Astrocyte (in vitro differentiated cells and primary cell): ENCODE measurements around the gene ZFPM1. TPM values are rescaled to one million over a fixed set of nuclear protein-coding genes. Genes with fewer than 3 reads are reported as not detected.

Source experiments
- DNase-seq: peaks from one replicate; pipeline ENCODE4 v3.0.0-alpha.2; 2010; ENCODE audit warnings: low read depth
- FAIRE-seq: peaks from 2 replicates; lab custom pipeline; 2011; peaks lifted over from hg19 to GRCh38; lab: Jason Lieb, UNC
- H2AFZ ChIP-seq: 2 replicates; pipeline ENCODE4 v1.6.0; 2012; ENCODE audit warnings: low read depth, low read length, inconsistent platforms
- H3K27ac ChIP-seq: 2 replicates; pipeline ENCODE4 v1.5.1; 2011; ENCODE audit warnings: low read depth, low read length, inconsistent platforms
- H3K27me3 ChIP-seq: 2 replicates; pipeline ENCODE4 v1.6.0; 2011; ENCODE audit warnings: low read length, inconsistent platforms; ENCODE audit not compliant: insufficient read depth
- H3K36me3 ChIP-seq: 2 replicates; pipeline ENCODE4 v1.5.1; 2011; ENCODE audit warnings: low read length, inconsistent platforms; ENCODE audit not compliant: insufficient read depth
- H3K4me1 ChIP-seq: 2 replicates; pipeline ENCODE4 v1.5.1; 2011; ENCODE audit warnings: low read length, inconsistent platforms; ENCODE audit not compliant: insufficient read depth
- H3K4me2 ChIP-seq: 2 replicates; pipeline ENCODE4 v1.6.0; 2012; ENCODE audit warnings: low read length, inconsistent platforms
- H3K4me3 ChIP-seq: 2 replicates; pipeline ENCODE4 v1.5.1; 2011; ENCODE audit warnings: low read depth, mild to moderate bottlenecking, low read length, inconsistent platforms; ENCODE audit not compliant: insufficient read depth
- H3K79me2 ChIP-seq: 2 replicates; pipeline ENCODE4 v1.6.0; 2012; ENCODE audit warnings: mild to moderate bottlenecking, low read length, inconsistent platforms; ENCODE audit not compliant: insufficient read depth
- H3K9ac ChIP-seq: 2 replicates; pipeline ENCODE4 v1.6.0; 2012; ENCODE audit warnings: mild to moderate bottlenecking, low read length, inconsistent platforms
- H3K9me3 ChIP-seq: 2 replicates; pipeline ENCODE4 v1.5.1; 2012; ENCODE audit warnings: low read depth, mild to moderate bottlenecking, low read length, inconsistent platforms; ENCODE audit not compliant: insufficient read depth
- H4K20me1 ChIP-seq: 2 replicates; pipeline ENCODE4 v1.6.0; 2012; ENCODE audit warnings: low read length, inconsistent platforms; ENCODE audit not compliant: insufficient read depth
- H3K27ac Mint-ChIP-seq: one replicate; pipeline ENCODE4 v1.8.0; 2021; ENCODE audit warnings: mild to moderate bottlenecking, mixed read lengths; ENCODE audit not compliant: unreplicated experiment
- H3K27me3 Mint-ChIP-seq: one replicate; pipeline ENCODE4 v1.8.0; 2021; ENCODE audit warnings: low read depth, mixed read lengths; ENCODE audit not compliant: unreplicated experiment
- H3K36me3 Mint-ChIP-seq: one replicate; pipeline ENCODE4 v1.8.0; 2021; ENCODE audit warnings: low read depth, mixed read lengths; ENCODE audit not compliant: unreplicated experiment
- H3K4me1 Mint-ChIP-seq: one replicate; pipeline ENCODE4 v1.8.0; 2021; ENCODE audit warnings: low read depth, mixed read lengths; ENCODE audit not compliant: unreplicated experiment
- H3K4me3 Mint-ChIP-seq: one replicate; pipeline ENCODE4 v1.8.0; 2021; ENCODE audit warnings: mild to moderate bottlenecking, moderate library complexity, mixed read lengths; ENCODE audit not compliant: unreplicated experiment
- H3K9me3 Mint-ChIP-seq: one replicate; pipeline ENCODE4 v1.8.0; 2021; ENCODE audit warnings: mild to moderate bottlenecking, mixed read lengths; ENCODE audit not compliant: unreplicated experiment
- EZH2 ChIP-seq: IDR thresholded peaks from 2 replicates; pipeline ENCODE4 v1.6.1; 2012; ENCODE audit warnings: mild to moderate bottlenecking, low read length, inconsistent platforms; ENCODE audit not compliant: insufficient read depth
- total RNA-seq: library from RNA; stranded (reverse); gene quantifications from 2 replicates; pipeline ENCODE4 v1.2.1, GENCODE V29; 2021
- TF ChIP-seq, protein P1 (sequence below): IDR thresholded peaks from 2 replicates; pipeline ENCODE4 v1.5.1; 2011; ENCODE audit warnings: low read depth, mild to moderate bottlenecking, inconsistent platforms, low read length, moderate library complexity; ENCODE audit not compliant: insufficient read depth

The ZFPM1 gene
- total RNA-seq, 1 donor from 2014 or later, result 8.6 TPM

DNA sequence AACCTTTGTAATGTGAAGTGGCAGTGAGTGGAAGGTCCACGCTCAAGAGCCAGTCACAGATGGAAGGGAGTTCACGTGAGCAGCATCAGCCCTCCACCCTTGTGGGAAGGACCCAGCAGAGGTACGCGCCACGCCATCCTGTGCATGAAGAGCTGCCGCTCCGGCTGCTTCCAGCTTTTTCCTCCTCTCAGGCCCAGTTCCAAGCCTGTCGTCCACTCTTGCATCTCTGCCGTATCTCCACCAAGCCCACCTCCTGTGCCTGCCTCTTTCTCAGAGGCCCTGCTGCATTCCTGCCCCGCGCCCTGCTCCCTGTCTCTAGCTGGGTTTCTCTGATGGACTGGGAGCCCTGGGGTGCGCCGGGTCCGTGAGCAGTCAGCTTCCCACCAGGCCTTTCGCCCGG is 127.3 kb downstream of the ZFPM1 start:
- Histone ChIP-seq H3K79me2 (peaks cover 97% of the 10 kb centered on the region), H3K36me3 (peaks cover 19% of the 10 kb centered on the region), H3K27ac (no peak overlapping the region), H3K27me3 (no peaks in the 10 kb centered on the region), H3K9ac (no peak overlapping the region), H3K4me2 (no peak overlapping the region), H2AFZ (no peak overlapping the region), H4K20me1 (peaks cover 90% of the 10 kb centered on the region), H3K4me3 (no peak overlapping the region), H3K9me3 (no peaks in the 10 kb centered on the region), H3K4me1 (no peaks in the 10 kb centered on the region)
- no peaks in the 10 kb centered on the region for H3K4me1 Mint-ChIP-seq
- no peaks in the 10 kb centered on the region for H3K27me3 Mint-ChIP-seq
- H3K9me3 Mint-ChIP-seq, result no peaks in the 10 kb centered on the region
- FAIRE-seq (no peak), DNase-seq (no peak)
- H3K36me3 Mint-ChIP-seq, result peaks cover 10% of the 10 kb centered on the region
- TF ChIP-seq, protein P1, sequence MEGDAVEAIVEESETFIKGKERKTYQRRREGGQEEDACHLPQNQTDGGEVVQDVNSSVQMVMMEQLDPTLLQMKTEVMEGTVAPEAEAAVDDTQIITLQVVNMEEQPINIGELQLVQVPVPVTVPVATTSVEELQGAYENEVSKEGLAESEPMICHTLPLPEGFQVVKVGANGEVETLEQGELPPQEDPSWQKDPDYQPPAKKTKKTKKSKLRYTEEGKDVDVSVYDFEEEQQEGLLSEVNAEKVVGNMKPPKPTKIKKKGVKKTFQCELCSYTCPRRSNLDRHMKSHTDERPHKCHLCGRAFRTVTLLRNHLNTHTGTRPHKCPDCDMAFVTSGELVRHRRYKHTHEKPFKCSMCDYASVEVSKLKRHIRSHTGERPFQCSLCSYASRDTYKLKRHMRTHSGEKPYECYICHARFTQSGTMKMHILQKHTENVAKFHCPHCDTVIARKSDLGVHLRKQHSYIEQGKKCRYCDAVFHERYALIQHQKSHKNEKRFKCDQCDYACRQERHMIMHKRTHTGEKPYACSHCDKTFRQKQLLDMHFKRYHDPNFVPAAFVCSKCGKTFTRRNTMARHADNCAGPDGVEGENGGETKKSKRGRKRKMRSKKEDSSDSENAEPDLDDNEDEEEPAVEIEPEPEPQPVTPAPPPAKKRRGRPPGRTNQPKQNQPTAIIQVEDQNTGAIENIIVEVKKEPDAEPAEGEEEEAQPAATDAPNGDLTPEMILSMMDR, result no peak
- no peak for TF ChIP-seq EZH2
- no peak overlapping the region for H3K4me3 Mint-ChIP-seq
- H3K27ac Mint-ChIP-seq, result no peak overlapping the region

DNA sequence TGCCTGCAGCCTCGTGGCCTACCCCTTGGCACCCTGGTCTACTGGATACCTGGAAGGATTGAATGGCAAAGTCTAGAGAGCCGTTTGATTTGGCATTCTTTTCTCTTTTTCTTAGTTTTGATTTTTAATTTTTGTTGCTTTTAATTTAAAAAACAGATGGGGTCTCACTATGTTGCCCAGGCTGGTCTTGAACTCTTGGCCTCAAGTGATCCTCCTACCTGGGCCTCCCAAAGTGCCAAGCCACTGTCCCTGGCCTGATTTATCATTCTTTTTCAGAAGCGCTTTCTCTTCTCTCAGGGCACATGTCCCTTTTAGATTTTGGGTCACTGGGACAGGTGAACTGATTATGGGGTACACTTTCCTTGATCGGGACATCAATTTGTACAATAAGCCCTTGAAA is 128.0 kb downstream of the ZFPM1 start:
- H3K27ac ChIP-seq, result no peak overlapping the region
- H3K4me2 ChIP-seq, result no peak overlapping the region
- DNase-seq (no peak), FAIRE-seq (no peak)
- no peaks in the 10 kb centered on the region for H3K27me3 ChIP-seq
- peaks cover 10% of the 10 kb centered on the region for H3K36me3 Mint-ChIP-seq
- no peaks in the 10 kb centered on the region for H3K27me3 Mint-ChIP-seq
- TF ChIP-seq EZH2, result no peak
- no peak overlapping the region for H2AFZ ChIP-seq
- H4K20me1 ChIP-seq, result peaks cover 91% of the 10 kb centered on the region
- no peaks in the 10 kb centered on the region for H3K9me3 Mint-ChIP-seq
- H3K79me2 ChIP-seq, result peaks cover 97% of the 10 kb centered on the region
- no peak overlapping the region for H3K27ac Mint-ChIP-seq
- no peaks in the 10 kb centered on the region for H3K4me1 ChIP-seq
- H3K9me3 ChIP-seq, result no peaks in the 10 kb centered on the region
- no peak overlapping the region for H3K4me3 ChIP-seq
- no peaks in the 10 kb centered on the region for H3K4me1 Mint-ChIP-seq
- no peak overlapping the region for H3K4me3 Mint-ChIP-seq
- peaks cover 18% of the 10 kb centered on the region for H3K36me3 ChIP-seq
- no peak overlapping the region for H3K9ac ChIP-seq

DNA sequence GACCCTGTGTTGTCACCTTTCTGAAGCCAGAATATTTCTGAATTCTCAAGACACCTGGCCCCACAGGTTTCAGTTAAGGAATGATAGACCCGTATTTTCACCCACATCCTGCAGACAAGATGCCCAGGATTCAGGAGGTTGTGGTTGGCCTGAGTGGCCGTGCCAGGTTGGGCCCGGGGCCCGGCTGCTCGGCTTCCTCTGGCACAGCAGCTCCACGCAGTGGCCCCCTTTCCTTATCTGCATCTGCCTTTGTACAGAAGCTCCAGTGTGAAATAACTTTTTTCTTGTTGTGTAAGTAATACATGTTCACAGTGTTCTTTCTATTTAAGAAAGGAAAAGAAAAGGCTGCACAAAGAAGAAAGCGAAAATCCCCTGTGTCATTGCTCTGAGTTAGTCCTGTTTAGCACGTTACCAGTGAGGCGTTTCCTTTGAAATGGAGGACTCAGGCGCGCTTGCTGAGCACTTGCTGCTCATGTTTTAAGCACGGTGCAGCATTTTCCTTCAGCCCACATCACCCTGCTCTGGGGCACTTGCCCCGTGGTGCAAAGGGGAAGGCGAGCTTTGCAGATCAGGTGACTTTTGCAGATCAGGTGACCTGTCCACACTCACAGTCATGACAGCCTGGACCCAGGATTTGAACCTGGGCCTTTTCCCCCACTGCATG is 130.0 kb downstream of the ZFPM1 start:
- FAIRE-seq (no peak), DNase-seq (no peak)
- no peak overlapping the region for H3K4me3 Mint-ChIP-seq
- H3K4me2 ChIP-seq, result no peak overlapping the region
- no peak overlapping the region for H3K4me3 ChIP-seq
- H3K4me1 ChIP-seq, result no peaks in the 10 kb centered on the region
- no peak overlapping the region for H3K27ac ChIP-seq
- peaks cover 87% of the 10 kb centered on the region for H4K20me1 ChIP-seq
- H3K9me3 Mint-ChIP-seq, result no peaks in the 10 kb centered on the region
- H3K9me3 ChIP-seq, result no peaks in the 10 kb centered on the region
- H3K36me3 Mint-ChIP-seq, result peaks cover 16% of the 10 kb centered on the region
- peaks cover 83% of the 10 kb centered on the region for H3K79me2 ChIP-seq
- no peaks in the 10 kb centered on the region for H3K27me3 Mint-ChIP-seq
- no peak overlapping the region for H2AFZ ChIP-seq
- no peak overlapping the region for H3K9ac ChIP-seq
- H3K4me1 Mint-ChIP-seq, result no peaks in the 10 kb centered on the region
- TF ChIP-seq EZH2, result no peak
- TF ChIP-seq, protein P1, result no peak
- no peaks in the 10 kb centered on the region for H3K27me3 ChIP-seq
- H3K27ac Mint-ChIP-seq, result no peak overlapping the region
- peaks cover 22% of the 10 kb centered on the region for H3K36me3 ChIP-seq
